Stimulated activated CD4-positive, alpha-beta T cell treated with anti-CD3 and anti-CD28 coated beads, Interleukin-15, amount 100 ng/mL, for 24 hours (primary cell): ENCODE measurements around the gene ACVR1.
"Not testable (repeated sequence)": the region's sequence is repeated elsewhere in the genome, so short reads cannot be mapped to it uniquely, and the experiment has no call there.

ENCODE experiments used
- DNase-seq: peaks from one replicate; pipeline ENCODE4 v3.0.0-alpha.2; 2020

ACVR1 gene

DNA sequence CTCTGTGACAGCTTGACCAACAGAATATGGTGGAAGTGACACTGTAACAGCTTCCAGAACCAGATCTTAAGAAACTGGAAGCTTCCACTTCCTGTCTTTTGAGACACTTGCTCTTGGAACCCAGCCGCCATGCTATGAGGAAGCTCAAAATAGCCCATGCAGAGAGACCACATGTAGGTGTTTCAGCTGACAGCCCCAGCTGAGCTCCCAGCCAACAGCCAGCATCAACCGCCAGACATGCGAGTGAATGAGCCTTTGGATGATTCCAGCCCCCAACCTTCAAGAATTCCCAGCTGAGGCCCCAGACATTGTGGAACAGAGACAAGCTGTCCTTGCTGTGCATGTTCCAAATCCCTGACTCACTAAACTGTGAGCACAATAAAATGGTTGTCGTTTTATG lies 27.9 kb downstream of the ACVR1 start:
- DNase-seq, result no peak

DNA sequence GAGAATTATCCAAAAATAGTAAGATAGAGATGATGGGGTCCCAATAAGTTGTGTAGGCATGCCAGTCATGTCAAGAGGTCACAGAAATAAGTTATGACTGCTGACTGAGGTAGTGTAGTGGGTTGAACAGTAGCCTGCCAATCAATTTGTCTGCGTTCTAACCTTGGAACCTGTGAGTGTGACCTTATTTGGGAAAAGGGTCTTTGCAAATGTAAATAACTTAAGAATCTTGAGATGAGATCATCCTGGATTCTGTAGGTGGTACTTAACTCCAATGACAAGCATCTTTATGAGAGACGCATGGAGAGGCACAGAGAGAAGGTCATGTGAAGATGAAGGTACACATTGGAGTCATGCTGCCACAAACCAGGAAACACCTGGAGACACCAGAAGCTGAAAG lies 31.0 kb downstream of the ACVR1 start:
- DNase-seq, result no peak

DNA sequence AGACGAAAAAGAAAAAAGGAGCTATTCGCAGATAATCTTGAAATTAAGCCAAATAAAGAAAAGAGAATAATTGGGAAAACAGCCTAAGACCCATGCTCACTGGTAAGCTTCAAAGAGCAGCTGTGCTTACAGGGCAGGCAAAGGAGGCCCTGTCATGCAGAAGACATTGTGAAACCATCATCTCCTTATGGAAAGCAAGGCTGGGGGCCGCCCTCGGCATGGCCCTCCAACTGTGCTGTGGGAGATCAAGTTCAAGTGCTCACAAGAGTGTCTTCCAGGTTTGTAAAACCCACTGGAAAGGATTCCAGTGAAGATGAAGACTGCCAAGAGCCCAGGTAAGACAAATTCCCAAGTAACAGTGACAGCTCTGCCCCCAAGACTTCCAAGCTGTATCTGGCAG lies 32.2 kb downstream of the ACVR1 start:
- no peak for DNase-seq

DNA sequence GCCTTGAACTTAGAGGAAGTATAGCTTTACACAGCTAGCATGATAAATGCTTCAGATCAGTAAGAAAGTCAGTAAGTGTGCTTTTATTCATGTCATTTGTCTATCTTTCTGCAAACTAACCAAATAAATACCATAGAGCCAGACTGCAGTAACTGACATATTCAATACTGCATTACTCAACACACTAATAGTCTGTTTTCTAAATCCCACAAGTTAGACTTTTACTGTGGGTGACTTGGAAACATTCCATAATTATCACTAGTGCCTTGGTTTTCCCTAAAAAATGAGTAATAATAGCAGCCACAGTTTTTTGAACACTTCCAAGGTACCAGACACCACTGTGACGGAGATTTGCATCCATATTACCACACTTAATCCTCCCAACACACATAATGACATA lies 33.0 kb downstream of the ACVR1 start:
- no peak for DNase-seq

DNA sequence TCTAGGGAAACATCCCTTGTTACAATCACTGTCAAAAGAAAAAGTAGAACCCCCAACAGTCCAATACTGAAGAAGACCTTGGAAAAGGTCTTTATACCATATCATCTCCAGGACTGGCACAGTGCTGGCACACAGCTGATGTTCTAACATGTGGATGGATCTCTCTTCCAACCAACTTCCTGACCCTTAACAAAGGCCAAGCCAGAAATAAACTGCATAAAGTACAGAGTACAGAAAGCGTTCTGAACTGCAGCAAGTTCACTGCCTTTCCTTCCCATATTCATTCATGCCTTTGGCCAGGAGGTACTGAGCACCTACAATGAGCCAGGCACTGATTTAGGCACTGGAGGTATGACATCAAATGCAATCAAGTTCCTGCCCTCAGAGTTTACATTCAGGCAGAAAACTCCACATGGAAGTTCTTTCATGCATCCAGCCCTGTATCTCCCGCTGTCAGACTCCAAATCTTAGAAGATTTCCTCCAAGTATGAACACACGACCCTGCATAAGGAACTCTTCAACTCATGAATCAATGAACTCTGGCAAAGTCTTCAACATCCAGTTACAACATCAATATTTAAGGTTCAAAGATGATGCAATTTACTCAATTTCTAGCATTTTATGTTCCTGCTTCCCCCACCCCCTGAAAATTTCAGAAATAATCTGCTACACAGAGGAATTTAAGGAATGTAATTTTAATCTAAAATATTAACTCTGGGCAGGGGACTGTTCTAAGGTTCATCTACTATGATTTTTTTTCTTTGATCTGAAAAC lies 33.8 kb downstream of the ACVR1 start:
- no peak for DNase-seq

DNA sequence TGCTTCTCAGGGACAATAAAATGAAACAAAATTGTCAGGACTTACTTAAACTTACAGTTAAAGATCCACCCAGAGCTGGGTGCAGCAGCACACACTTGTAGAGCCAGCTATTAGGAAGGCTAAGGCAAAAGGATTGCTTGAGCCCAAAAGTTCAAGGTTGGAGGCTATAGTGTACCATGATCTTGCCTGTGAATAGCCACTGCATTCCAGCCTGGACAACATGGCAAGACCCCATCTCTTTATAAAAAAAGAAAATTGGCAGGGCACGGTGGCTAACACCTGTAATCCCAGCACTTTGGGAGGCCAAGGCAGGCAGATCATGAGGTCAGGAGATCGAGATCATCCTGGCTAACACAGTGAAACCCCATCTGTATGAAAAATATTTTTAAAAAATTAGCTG lies 34.6 kb downstream of the ACVR1 start:
- no peak for DNase-seq

DNA sequence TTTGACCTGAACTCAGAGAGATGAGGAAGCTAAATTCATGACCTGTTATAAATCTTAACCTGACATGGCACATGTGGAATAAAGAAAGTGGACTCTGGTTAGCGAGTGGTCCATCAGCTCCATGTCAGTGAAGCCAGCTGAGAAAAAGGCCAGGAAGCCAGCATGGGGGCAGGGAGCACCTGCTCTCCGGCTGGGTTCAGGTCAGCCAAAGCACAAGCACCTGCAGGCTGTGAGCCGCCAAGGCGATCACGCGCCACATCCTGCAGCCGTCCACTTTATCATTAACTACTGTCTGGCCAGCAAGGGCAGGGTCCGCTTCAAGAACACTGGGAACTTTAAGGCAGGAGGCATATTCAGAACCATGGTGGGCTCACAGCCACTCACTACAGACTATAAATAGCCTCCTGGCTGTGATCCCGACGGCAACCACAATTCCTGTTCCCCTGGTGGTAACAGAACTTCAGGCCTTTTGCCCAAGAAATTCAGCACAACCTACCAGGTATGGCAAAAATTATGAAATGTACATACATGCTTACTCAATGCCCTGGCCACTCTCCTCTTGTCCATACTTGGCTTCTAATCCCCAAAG lies 35.5 kb downstream of the ACVR1 start:
- DNase-seq, result no peak

DNA sequence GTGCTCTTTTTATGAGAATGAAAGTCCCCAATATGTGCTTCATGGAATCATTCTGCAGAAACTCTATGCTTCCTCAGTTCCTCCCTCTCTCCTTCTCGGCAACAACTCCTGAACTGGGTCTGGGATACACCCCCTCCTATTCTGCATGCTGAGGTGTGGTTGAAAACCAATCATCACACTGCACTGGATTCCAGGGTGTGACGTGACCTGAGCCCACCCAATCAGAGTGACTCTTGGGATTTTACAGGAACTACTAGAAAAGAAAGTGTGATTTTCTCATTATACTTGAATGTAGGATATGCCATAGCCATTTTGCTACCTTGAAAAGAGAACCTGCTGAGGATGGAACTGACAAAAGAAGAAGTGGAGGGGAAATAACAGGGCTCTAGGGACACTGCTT lies 36.3 kb downstream of the ACVR1 start:
- no peak for DNase-seq

DNA sequence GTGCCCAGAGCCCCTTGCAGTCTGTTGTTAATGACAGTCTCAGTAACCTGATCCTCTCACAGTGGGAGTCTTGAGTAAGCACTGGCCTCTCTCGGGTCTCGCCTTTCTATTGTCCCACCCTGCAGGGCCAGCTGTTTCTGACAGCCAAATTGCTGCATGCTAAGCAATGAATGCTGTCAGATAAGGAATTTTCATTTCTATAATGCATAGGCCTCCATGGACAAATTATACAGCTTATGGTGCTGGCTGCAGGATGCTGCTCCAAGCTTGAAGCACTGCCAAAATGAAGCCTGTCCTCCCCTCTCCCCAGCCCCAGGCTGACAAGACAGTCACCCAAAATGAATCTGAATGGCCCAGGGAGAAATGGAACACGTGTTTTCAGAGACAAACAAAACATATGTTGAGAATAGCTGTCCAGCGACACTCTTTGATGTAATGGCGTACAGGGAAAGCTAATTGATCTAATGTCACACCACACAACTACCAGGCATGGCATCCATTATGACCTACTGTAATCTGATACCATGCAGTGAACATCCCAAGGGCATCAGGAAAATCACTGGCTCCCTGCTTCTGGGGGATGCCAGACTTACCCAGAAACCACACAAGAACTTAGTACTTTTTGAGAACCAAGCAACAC lies 36.8 kb downstream of the ACVR1 start:
- no peak for DNase-seq

DNA sequence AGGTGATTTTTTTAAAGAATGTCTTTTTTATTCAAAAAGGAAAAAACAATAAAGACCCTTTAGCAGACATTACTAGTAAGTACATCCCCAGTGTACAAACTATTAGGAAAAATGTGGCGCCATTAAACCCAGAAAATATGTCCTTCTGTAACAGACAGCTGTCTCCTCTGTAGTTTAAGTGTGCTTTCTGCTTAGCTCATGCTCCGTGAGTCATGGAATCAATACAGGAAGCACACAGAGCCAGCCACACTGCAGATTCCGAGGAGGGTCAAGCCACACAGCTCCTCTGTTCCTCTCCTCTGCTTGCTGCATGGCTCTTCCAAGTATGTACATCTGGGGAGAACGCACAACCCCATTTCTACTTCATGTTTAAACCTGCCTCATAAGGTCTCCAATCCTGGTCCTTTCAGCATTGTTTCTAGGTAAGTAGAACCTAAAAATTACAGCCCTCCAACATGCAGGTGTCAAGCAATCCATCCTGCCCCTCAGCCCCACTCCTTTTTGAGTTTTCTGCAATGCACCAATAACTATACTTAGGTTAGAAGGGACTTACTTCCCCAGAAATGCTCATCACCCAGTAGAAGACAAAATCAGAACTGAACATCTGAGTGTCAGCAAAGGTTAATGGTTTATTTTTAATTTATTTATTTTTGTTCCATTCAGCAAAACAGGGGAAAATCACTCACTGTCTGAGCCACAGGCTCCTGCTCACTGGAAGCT lies 37.5 kb downstream of the ACVR1 start:
- DNase-seq, result peak; percentile 42

DNA sequence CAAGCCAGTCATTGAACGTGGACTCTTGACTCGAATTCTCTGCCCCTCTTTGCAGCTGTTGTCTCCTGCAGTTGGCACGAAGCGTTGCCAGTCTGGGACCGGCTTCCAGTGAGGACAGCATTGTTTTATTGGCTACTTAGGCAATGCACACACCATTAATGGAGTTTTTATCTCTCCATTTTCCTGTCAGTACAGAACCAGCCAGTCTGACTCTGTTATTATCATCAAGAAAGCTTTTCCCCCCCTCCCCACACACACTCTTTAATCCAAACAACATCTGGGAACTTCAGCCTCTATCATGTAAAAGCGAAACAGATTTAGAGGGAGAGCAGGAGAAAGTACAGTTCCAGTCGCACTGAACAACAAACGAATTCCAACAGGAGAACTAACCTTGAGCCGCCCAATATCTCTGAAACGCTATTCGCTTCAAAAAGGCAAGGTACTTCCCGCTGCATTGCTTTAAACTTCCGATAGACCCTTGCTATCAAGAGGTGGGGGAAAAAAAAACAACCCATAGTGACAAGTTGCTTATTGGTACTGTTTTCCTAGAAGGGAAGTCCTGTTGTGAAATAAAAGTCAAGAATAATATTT lies 38.2 kb downstream of the ACVR1 start:
- no peak for DNase-seq

DNA sequence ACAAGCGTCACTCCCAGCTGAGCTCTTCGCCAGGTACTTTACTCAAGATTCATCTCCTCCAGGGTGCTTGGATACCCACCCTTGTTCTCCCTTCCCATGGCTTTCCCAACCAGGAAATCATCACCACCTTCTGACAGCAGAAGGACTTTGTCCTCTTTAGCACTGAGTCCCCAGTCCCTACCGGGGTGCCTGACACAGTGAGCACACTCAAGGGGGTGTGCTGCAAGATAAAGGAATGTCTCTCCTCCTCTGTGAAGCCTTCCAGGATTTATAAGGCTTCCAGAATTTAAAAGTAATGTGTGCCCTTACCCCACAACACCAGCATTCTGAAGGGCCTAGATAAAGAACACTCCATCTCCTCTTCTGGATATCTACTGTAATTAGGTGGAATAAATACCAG lies 39.6 kb downstream of the ACVR1 start:
- DNase-seq, result no peak

DNA sequence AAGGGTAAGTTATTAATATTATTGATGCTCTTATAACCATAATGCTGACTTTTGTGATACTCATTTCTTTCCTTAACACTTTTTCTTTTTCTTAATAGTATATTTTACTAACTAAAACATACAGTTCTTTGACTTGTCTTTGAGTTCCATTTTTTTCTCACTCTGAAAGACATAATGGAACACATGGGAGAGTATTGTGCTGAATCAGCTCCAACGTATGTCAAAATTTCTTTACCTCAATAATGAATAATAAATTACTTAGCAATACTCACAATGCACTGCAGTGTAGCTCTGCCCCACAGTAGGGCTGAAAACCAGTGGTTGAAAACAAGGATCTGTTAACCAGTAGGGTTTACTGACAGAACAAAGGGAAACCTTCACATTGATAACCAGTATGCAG lies 40.7 kb downstream of the ACVR1 start:
- DNase-seq, result no peak

DNA sequence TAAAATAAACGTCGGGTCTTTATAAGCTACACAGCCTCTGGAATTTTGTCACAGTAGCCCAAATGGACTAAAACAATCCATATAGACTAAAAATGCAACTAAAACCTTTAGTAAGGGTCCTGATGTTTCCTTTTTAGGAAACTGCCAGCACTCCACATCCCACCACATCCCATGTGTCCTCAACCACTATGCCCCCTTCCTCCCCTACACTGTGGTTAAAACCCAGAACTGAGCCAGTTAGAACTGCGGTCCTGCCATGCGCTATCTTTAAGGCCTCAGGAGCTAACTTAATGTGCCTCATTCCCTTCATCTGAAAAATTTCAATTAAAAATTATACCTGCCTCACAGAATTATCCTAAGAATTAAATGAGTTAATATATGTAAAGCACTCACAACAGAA lies 41.1 kb downstream of the ACVR1 start:
- DNase-seq, result no peak

DNA sequence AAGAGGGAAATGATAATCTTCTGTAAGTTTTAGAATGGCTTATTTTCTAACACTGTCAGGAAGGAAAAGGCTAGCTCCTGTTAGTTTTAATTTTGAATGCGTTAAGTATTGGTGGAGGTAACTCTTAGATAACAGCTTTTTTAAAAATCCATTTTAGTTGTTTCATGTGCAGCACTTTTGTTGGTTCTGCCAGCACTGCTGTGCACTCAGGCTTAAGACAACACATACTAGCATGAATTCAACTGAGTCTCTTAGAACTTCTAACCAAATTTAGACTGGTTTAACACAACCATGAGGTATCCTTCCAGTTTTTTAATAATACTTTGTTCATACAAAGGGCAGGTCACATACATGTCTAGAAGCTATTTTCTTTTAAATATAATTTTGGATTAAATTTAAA lies 42.4 kb downstream of the ACVR1 start:
- no peak for DNase-seq

DNA sequence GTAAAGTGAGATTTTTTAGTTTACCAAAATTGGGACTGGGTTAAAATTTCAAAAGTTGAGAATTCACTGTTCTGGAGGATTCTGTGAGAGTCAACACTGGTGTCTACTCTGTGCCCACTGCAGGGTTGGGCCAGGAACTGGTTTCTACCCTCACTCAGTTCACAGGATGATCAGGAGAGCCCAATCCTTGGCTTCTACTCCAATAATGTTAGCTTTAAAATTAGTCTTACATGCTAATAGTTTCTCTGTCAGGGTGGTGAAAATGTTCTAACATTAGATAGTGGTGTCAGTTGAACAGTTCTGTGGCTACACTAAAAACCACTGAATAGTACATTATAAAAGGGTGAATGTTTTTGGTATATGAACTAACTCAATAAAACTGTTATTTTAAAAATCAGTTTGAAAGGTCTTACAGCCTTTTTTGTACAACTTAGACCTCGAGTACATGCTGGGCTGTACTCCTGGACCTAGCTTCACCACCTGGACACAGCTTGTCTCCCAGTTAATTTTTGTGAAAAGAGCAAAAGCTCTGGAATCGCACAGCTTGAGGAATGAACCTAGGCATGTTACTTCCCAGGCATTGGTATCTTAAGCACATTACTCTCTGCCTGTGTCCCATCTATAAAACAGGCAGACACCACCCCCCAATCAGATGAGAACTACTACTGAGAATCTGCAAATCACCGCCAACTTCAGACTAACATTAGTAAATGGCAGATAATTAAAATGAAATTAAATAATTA lies 44.4 kb downstream of the ACVR1 start:
- no peak for DNase-seq

DNA sequence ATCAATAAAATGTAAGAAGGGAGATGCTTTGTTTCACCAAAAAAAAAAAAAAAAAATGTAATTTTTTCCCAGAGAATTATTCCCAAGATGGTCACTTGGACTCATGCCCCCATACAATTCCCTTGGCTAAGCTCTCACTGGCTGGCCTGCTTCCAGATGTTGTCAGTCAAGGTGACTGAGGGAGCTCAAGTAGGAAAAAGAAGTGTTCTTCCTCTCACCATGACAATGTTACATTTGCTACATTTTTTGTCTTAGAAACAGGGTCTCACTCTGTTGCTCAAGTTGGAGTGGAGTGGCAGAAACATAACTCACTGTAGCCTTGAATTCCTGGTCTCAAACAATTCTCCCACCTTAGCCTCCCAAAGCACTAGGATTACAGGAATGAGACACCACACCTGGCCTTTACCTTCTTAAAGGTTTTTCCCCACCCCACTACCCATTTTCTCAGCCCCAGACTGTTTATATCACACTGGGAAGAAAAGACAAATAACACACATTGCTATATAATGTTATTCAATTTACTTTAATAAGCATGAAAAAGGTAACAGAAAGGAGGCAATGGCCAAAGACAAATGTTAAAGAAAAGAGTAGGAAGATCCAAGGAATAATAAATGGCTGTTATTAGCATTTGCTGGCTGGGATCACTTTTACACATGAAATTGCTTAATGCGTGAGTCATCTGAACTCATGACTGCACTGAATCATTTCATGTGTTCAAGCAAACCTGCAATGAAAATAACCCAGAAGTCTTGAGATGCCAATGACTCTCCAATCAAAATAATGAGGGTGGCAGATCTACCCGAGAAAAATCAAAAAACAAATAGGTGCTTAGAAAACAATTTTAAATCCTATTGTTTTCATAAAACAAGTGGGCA lies 45.2 kb downstream of the ACVR1 start:
- no peak for DNase-seq

DNA sequence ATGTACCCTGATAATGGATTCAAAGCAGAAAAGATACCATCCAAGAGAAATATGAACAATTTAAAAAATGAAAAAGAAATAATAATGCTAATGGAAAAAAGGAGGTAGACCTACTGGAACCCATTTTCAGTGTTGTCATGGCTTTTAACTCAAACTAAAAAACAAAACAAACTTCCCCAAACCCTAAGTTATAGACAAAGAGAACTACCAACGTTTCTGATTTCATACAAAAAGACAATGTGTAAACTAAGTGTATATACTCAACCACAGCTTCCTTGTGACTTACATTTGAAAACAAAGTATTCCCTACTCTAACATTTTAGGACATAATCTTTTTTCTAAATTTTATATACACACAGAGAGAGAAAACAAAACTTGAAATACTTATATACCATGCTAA lies 45.9 kb downstream of the ACVR1 start:
- no peak for DNase-seq

DNA sequence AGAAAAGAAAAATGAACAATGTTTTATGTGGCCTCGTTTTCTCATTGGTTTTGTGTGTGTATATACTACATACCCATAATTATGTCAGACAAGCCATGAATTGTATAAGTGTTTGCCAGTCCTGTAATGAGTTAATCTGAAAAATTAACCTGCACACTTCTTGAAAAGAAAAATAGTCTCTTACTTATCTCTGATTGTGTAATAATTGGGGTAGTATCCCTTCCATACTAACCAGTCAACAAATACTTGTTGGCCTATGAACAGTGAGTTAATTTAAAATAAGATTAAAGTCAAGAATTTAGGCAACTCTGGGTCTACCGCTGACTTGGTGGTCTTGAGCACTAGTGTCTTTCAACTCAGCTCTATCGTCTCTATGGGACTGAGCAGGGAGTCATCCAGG lies 48.8 kb downstream of the ACVR1 start:
- DNase-seq, result no peak

DNA sequence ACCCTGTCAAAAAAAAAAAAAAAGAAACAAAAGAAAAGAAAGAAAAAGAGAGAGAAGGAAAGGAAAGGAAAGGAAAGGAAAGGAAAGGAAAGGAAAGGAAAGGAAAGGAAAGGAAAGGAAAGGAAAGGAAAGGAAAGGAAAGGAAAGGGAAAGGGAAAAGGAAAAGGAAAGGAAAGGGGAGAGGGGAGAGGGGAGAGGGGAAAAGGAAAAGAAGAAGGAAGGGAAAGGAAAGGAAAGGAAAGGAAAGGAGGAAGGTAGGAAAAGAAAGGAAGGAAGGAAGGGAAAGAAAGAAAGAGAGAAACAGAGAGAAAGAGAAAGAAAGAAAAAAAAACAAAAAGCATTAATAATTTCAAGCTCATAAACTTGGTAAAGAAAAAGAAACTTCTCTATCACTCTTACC lies 49.5 kb downstream of the ACVR1 start:
- DNase-seq, result not testable (repeated sequence)

DNA sequence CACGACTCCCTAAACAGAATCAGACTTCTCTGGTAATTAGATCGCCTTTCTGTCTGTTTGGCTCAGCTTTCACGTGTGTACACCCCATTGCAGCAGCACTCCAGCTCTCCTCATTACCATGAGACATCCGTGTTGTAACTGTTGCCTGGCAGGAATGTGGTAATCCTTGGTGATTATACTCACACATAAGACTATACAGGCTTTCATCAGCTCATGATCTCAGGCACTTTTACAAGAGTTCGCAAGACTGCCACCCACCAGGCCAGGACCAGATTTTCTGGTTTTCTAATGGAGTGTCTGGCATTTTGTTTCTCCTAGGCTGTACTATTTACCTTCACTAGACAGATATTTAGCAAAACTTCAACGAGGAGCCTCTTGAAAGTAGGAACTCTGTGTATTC lies 50.2 kb downstream of the ACVR1 start:
- DNase-seq, result no peak

DNA sequence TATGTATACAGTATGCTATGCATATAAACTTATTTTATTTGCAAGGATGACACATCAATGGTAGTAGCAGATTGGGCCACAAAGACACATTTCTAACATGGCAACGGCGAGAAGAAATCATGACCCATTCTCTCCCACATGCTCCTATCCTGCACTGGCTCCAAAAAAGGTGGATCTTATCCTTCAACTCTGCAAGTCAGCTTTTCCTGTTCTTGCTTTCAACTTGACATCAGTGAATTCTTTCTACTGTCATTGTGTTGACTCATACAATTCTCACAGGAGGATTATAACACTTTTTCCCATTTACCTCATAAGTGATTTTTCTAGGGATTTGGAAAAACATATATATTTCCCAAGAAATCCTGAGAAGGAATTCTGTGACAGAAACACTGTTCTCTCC lies 53.1 kb downstream of the ACVR1 start:
- DNase-seq, result no peak
